Tibial nerve (tissue), 4 donors: ENCODE measurements around the gene PRKCH. TPM values are rescaled to one million over a fixed set of nuclear protein-coding genes. Genes with fewer than 3 reads are reported as not detected.

Experiments
- DNase-seq, 2 donors: peaks; one replicate each; pipeline ENCODE4 v3.0.0-alpha.2; 2019; ENCODE audit warnings: low spot score in 2 of 2
- H3K27ac ChIP-seq, 4 donors: fragments of 200-600 bp; sonication (generic) in 3 of 4; one replicate each; pipeline ENCODE4 v1.5.1; 2017 to 2019; ENCODE audit warnings: mild to moderate bottlenecking in 1 of 4
- H3K27me3 ChIP-seq, 2 donors: fragments of 200-600 bp; sonication (generic) in 1 of 2; one replicate each; pipeline versions ENCODE4 v1.5.1 to v1.6.0; 2017 to 2019
- H3K36me3 ChIP-seq, 3 donors: fragments of 200-600 bp; sonication (generic); one replicate each; pipeline ENCODE4 v1.5.1; 2018 to 2019
- H3K4me1 ChIP-seq, 4 donors: fragments of 200-600 bp; sonication (generic) in 3 of 4; one replicate each; pipeline ENCODE4 v1.5.1; 2017 to 2019
- H3K4me3 ChIP-seq, 4 donors: fragments of 200-600 bp; sonication (generic) in 3 of 4; one replicate each; pipeline ENCODE4 v1.5.1; 2017 to 2019; ENCODE audit warnings: mild to moderate bottlenecking in 1 of 4, moderate library complexity in 1 of 4
- H3K9me3 ChIP-seq, 4 donors: fragments of 200-600 bp; sonication (generic) in 3 of 4; one replicate each; pipeline ENCODE4 v1.5.1; 2017 to 2019
- CTCF ChIP-seq, 5 experiments: fragments of 200-600 bp in 3 of 5; fragments of 450-650 bp in 2 of 5; sonication (generic) in 3 of 5; IDR thresholded peaks; one replicate each; pipeline ENCODE4 v1.5.1; 2016 to 2019; ENCODE audit warnings: antibody characterized with exemption in 5 of 5, mild to moderate bottlenecking in 3 of 5, moderate library complexity in 2 of 5
- EP300 ChIP-seq, 2 donors: sonication (generic); formaldehyde crosslinking; IDR thresholded peaks; one replicate each; pipeline ENCODE4 v1.6.1; 2017; ENCODE audit warnings: antibody characterized with exemption in 2 of 2, mild to moderate bottlenecking in 1 of 2
- POLR2A ChIP-seq, 2 donors: fragments of 450-650 bp; IDR thresholded peaks; one replicate each; pipeline ENCODE4 v1.6.1; 2017; ENCODE audit warnings: antibody characterized with exemption in 2 of 2, mild to moderate bottlenecking in 2 of 2, moderate library complexity in 2 of 2
- WGBS, 2 donors: methylation state at CpG; one replicate each; pipeline ENCODE4 v1.1.5; 2018; 5-methylcytosine and 5-hydroxymethylcytosine counted together
- total RNA-seq, 4 donors: library from RNA; depleted of rRNA; stranded (reverse); fragments of >200 nt; gene quantifications; one replicate each; pipeline ENCODE4 v1.1.0, GENCODE V29; 2016

The PRKCH gene
- total RNA-seq, 4 donors from 2014 or later = 26.4 to 33.9 (median 29.2) TPM

- 82 to 90% methylated on average over 3 of the region's 3 CpGs for WGBS, 2 donors
- peaks cover 0 to 38% (median 1%) of the 10 kb centered on the region in 4 donors for H3K4me1 ChIP-seq
Observed at GRCh38 chr14:61284001-61284400, 37.4 kb upstream of the PRKCH start.

GRCh38 chr14:61285364-61285763 is 36.0 kb upstream of the PRKCH start:
- peaks cover 0 to 25% (median 1%) of the 10 kb centered on the region in 4 donors for H3K4me1 ChIP-seq
- DNase-seq = no peak
- TF ChIP-seq EP300 (IDR thresholded peaks at IDR 0.05) (no peak), CTCF (IDR thresholded peaks at IDR 0.05) (no peak), POLR2A (IDR thresholded peaks at IDR 0.05) (no peak)
- H3K9me3 ChIP-seq = no peaks in the 10 kb centered on the region
- WGBS, 2 donors = 79% methylated on average over 4 of the region's 4 CpGs
- no peaks in the 10 kb centered on the region for H3K36me3 ChIP-seq
- no peak overlapping the region for H3K4me3 ChIP-seq
- peaks cover 0 to 9% of the 10 kb centered on the region in 2 donors for H3K27me3 ChIP-seq
- no peak overlapping the region for H3K27ac ChIP-seq

More at GRCh38 chr14:61284001-61284400, 37.4 kb upstream of the PRKCH start:
- no peaks in the 10 kb centered on the region for H3K9me3 ChIP-seq
- peaks cover 0 to 17% of the 10 kb centered on the region in 2 donors for H3K27me3 ChIP-seq
- TF ChIP-seq CTCF (IDR thresholded peaks at IDR 0.05) (no peak), POLR2A (IDR thresholded peaks at IDR 0.05) (no peak), EP300 (IDR thresholded peaks at IDR 0.05) (no peak)
- no peak for DNase-seq
- no peaks in the 10 kb centered on the region for H3K36me3 ChIP-seq
- H3K27ac ChIP-seq = no peak overlapping the region
- H3K4me3 ChIP-seq = no peak overlapping the region

- Histone ChIP-seq H3K4me3 (no peak overlapping the region), H3K9me3 (no peaks in the 10 kb centered on the region), H3K36me3 (no peaks in the 10 kb centered on the region), H3K27me3 (no peaks in the 10 kb centered on the region), H3K4me1 (peaks cover 0 to 14% (median 1%) of the 10 kb centered on the region in 4 donors), H3K27ac (no peak overlapping the region)
- no peak for TF ChIP-seq EP300 (IDR thresholded peaks at IDR 0.05)
- TF ChIP-seq POLR2A (IDR thresholded peaks at IDR 0.05) = no peak
- no peak for TF ChIP-seq CTCF (IDR thresholded peaks at IDR 0.05)
- WGBS, 2 donors = 84 to 91% methylated on average over 7 of the region's 7 CpGs
- DNase-seq = no peak
Observed at GRCh38 chr14:61287196-61287595, 34.2 kb upstream of the PRKCH start.

GRCh38 chr14:61288228-61288627 is 33.2 kb upstream of the PRKCH start:
- TF ChIP-seq CTCF (IDR thresholded peaks at IDR 0.05) (no peak), POLR2A (IDR thresholded peaks at IDR 0.05) (no peak), EP300 (IDR thresholded peaks at IDR 0.05) (no peak)
- no peaks in the 10 kb centered on the region for H3K27me3 ChIP-seq
- peaks cover 0 to 14% (median 0%) of the 10 kb centered on the region in 4 donors for H3K4me1 ChIP-seq
- 82 to 86% methylated on average over 4 of the region's 4 CpGs for WGBS, 2 donors
- DNase-seq = no peak
- no peak overlapping the region for H3K4me3 ChIP-seq
- no peak overlapping the region for H3K27ac ChIP-seq
- H3K36me3 ChIP-seq = no peaks in the 10 kb centered on the region
- no peaks in the 10 kb centered on the region for H3K9me3 ChIP-seq

- Histone ChIP-seq H3K9me3 (no peaks in the 10 kb centered on the region), H3K27ac (no peak overlapping the region), H3K36me3 (no peaks in the 10 kb centered on the region), H3K27me3 (no peaks in the 10 kb centered on the region), H3K4me1 (peaks cover 0 to 14% (median 0%) of the 10 kb centered on the region in 4 donors), H3K4me3 (no peak overlapping the region)
- 63 to 74% methylated on average over 3 of the region's 3 CpGs for WGBS, 2 donors
- TF ChIP-seq EP300 (IDR thresholded peaks at IDR 0.05) (no peak), POLR2A (IDR thresholded peaks at IDR 0.05) (no peak), CTCF (IDR thresholded peaks at IDR 0.05) (no peak)
- no peak for DNase-seq
Observed at GRCh38 chr14:61288720-61289119, 32.7 kb upstream of the PRKCH start.
